Left ventricle myocardium superior (tissue), 1 donor: ENCODE measurements around the gene LRRC4C. TPM values are rescaled to one million over a fixed set of nuclear protein-coding genes. Genes with fewer than 3 reads are reported as not detected.

Source experiments
- ATAC-seq: fragments of 200-7000 bp; cut with Tn5 transposase; one replicate; pipeline ENCODE4 v1.9.1; 2020; ENCODE audit warnings: mild to moderate bottlenecking, moderate library complexity
- DNase-seq: peaks from one replicate; pipeline ENCODE4 v3.0.0-alpha.2; 2020
- intact Hi-C: fragments of 100-400 bp; cut with micrococcal nuclease; formaldehyde crosslinking; loops from one replicate; pipeline ENCODE4 v1.11.0; 2022
- total RNA-seq: library from RNA; stranded (reverse); fragmentation: NEBNext Ultra II Directional; extraction: Animal tissue kit (Norgen Biotek cat#: 25700); gene quantifications from one replicate; pipeline ENCODE4 v1.2.1, GENCODE V29; 2021
- donor health status: DM: no; HTN: yes; CAD: no; lungs with severe emphysema.

Gene LRRC4C
- total RNA-seq, 1 donor from 2014 or later, result 0.57 TPM

DNA sequence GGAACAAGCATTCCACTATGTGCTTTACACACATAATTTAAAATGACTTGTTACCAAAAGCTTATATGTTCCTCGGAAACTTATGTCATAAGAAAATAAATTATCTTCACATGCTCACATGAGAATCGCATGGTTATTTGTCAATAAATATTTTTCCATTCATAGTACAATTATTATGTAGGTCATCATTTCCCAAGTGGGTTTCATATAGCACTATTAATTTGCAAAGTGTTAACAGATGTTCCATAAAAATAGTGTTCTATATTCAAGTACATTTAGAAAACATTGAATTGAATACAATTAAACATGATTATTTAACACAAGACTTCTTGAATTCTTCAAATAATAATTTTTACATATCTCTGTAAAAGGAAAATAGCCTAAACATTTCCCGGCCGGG, 23.9 kb downstream of the LRRC4C start:
- DNase-seq, result no peak
- no peak for ATAC-seq
- intact Hi-C loops, result no loop called here

DNA sequence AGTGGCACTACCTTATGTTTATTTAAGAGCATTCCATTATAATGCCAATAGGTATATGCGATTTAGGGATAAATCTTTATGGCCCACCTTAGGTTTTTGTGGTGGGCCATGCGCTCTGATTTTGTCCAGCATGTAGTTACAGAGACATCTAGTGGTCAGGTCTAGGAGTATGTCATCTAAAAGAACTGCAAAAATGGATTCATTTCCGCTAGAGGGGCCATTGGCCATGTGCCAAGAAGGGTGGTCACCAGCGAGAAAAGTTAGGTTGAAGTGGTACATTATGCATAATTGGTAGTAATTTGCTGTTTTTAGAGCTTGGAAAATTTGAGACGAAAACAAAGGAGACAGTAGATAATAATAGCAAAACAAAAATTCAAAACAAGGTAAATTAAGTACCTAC, 27.7 kb downstream of the LRRC4C start:
- intact Hi-C loops, result no loop called here
- no peak for DNase-seq

DNA sequence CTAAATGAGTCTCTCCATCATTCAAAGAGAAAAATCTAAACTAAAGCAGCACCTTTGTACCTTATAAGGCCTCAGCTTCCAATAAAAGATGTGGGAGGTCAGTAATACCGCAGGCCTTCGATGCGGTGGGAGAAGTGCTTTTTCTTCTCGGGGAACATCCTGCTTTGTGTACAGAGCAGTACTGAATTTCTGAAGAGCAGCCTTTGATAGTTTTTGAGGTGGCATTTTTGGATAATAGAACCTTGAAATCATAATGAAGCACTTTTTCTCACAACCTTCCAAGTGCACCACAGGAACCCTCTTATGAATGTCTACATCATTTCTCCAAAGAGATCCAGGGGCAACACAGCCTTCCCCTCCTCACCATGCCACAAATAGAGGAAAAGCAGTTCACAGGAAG, 39.6 kb downstream of the LRRC4C start:
- ATAC-seq, result no peak
- no peak for DNase-seq
- intact Hi-C loops, result no loop called here

More for the DNA sequence above, 27.7 kb downstream of the LRRC4C start:
- no peak for ATAC-seq

DNA sequence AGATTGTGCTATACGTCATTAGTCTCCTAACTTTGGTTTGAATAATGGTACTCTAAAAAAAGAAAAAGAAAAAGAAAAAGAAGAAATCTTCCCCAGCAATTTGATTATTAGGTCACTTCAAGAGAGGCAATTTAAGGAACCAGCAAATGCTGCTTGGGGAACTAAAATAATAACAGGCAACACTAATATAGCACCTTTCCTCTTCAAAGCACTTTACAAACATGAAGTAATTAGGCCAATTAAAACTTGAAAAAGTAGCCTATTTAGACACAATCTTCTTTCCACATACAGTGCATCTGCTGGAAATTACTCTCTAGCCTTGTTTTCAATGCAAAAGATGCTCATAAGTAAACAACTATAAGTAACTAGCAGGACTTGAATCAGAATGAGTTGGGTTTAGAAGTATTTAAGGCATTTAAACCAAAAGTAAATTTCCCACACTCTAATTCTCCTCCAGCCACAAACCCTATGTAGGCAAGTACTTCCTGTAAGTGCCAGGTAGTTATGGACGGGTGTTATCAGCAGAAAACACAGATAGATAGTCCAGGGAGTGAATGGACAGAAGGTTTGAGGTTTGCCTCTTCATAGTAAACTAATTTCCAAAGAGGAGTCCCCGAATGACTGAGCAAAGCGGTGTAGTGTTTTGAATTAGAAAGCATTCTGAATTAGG, 44.5 kb downstream of the LRRC4C start:
- DNase-seq, result no peak
- no peak for ATAC-seq
- intact Hi-C loops, result no loop called here

DNA sequence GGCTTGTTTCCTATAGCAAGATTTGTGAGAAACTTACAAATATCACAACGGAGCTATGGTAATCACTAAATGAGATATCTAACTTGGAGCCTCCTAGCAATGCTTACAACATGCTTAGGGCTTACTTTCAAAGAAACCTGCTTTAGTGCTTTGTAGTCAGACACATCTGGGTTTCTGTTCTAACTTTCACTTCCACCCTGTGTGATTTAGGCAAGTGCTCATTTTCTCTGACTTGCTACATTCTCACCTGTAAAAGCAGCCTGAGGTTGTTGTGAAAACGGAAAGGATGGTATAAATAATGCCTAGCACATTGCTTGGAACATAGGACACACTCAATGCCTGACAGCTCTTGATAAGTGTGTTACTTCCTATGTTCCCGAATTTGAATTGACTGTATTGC, 45.6 kb downstream of the LRRC4C start:
- DNase-seq, result no peak
- ATAC-seq, result no peak
- intact Hi-C loops, result no loop called here

DNA sequence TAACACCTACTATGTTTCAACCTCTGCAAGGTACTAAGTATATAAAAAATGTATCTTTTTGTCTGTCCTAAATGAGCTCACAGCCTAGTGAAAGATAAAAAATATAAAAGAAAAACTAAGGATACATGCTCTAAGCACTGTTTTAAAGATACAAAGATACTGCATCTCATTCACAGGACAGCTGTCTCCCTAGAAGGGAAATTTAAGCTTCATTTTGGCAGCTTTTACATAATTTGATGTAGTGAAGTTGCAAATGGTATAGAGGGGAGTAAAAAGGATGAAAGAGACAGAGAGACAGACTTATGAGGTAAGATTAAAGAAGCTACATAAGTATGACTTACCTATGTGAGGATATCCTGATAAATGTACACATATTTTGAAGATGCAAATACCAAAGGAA, 53.6 kb downstream of the LRRC4C start:
- ATAC-seq (no peak), DNase-seq (no peak)
- intact Hi-C loops, result no loop called here

DNA sequence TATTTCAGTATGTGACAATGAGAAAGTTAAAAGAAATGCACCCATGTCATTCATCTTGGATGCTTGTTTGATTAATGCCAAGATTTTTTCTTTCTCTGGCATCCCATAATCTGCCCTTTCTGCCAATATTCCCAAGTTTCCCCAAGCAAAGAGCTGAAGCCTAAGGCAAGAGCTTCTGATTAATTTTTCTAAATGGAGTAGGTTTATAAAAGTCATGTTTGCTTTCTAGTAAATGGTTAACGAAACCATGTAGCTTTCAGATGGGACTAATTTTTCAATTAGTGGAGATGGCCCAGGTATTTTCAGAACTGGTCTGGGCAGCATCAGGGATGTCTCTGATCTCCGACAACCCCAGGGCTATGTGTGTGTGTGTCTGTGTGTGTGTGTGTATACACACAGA, 55.3 kb downstream of the LRRC4C start:
- no peak for DNase-seq
- intact Hi-C loops, result no loop called here
- no peak for ATAC-seq

DNA sequence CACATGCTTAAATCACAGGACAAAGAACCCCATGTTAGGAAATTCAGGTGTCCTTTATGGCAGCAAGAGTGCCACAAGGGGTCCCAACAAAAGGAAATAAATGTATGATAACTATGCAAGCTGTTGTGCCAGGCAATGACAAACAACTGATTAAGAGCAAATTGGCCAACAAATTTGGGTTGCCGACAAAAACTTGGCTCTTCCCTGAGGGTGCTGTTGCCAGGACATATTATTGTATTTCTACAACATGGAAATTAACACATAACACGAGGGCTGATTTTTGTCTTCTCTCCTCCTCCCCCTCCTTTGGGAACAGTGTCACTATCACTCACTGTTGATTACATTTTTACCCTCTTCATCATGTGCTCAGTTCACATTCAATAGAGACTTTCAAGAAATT, 56.0 kb downstream of the LRRC4C start:
- no peak for ATAC-seq

DNA sequence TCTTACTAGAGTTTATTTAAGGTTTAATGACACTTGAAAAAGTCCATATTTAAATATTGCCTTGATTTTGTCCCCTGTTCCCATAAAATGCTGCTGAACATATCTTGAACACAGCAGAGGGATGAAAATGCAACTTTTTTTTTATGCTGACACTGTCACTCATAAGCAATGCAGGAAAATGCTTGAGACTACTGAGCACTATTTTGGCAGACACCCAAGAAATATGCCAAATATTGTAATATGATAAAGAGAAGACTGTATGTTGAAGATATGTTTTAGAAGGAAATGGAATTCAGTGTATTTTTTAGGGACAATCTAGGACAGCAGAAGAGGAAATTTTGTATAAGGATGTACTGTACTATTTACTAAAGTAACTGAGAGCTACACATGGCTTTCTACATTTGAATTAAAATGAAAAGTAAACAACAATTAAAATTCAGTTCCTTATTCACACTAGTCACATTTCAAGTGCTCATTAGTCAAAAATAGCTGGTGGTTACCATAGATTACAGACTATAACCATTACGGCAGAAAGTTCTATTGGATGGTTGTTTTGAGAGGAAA, 58.6 kb downstream of the LRRC4C start:
- DNase-seq, result no peak
- intact Hi-C loops, result no loop called here
- no peak for ATAC-seq

More for the DNA sequence above, 56.0 kb downstream of the LRRC4C start:
- DNase-seq, result no peak
- intact Hi-C loops, result no loop called here

DNA sequence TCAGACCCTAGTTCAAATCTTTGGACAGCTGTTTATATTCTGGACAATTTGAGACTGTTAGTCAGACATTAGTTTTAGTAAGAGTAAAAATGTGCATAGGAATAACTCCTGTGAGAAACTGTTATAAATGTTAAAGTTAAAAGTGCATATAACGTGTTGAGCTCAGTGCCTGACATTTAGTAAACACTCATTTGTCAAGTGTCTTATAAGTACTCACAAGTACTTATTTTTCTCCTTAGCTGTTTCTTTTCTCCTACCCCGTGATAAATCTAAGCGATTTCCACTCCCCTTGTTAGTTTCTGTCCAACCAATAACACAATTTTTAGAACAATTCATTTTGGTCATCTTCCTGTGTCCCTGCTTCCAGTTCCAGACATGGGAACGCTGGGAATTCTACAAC, 59.3 kb downstream of the LRRC4C start:
- no peak for DNase-seq
- ATAC-seq, result no peak
- intact Hi-C loops, result no loop called here

DNA sequence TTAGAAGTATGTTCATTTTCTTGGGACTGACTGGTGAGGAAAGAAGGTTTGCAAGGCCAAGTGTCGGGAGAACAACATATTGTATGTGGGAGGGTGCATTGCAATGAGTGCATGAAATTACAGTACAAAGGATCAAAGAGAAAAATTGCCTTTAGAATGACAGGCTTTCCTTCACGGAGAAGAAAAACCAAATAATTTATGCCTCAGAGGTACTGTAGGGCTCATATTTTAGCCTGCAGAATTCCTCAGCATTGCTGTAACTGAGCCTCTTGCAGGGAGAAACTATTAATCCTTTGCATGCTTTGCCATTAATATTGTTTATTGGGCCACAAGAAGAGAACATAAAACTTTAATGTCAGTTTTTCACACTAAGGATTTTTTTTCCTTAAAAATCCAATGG, 60.1 kb downstream of the LRRC4C start:
- DNase-seq, result no peak
- intact Hi-C loops, result no loop called here
- ATAC-seq, result no peak

DNA sequence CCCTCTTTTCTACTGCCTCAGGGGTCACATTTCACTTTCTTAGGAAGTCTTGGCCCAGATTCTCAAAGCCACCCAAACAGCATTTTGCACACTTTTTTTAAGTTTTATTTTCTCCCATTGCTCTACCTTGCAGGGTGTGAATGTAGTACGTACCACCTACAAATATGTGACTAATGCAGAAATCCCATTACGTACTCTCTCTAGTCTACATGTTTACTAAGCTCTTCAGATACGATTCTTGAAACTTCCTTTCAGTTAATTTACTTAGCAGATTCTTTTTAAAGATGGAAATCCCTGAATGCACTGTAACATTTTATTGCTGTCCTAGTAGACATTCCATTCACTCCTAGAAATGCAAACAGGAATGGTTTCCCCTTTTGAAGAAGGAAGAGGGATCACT, 61.3 kb downstream of the LRRC4C start:
- DNase-seq (no peak), ATAC-seq (no peak)
- intact Hi-C loops, result no loop called here

DNA sequence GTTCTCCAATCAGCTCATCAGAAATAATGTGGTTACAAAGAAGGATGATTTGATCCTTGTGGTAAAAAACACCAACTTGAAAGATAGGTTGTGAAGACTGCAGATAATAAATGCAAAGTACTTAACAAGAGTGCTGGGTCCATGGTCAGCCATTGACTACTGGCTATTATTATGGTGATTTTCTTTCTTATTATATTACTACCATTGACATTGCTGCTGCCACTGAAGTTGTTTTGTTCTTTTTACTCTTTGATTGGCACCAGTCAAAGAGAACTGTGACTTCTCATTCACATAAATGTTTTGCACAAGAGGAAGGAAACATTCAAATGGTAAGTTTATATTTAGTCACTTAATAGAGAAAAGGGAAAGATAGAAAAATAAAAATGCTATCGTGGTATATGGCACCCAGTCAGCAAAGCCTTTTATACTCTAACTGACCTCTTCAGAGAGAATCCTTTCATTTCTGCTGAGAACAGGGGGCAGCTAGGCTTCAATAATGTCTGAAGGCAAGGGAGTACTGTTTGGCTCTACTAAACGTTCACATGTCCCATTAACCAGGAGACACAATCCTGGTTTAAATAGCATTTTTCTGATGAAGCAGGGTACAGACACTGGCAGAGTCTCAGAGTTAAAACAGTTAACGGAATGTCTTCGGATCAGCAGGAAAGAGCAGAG, 64.8 kb downstream of the LRRC4C start:
- DNase-seq, result no peak
- intact Hi-C loops, result no loop called here
- ATAC-seq, result no peak

DNA sequence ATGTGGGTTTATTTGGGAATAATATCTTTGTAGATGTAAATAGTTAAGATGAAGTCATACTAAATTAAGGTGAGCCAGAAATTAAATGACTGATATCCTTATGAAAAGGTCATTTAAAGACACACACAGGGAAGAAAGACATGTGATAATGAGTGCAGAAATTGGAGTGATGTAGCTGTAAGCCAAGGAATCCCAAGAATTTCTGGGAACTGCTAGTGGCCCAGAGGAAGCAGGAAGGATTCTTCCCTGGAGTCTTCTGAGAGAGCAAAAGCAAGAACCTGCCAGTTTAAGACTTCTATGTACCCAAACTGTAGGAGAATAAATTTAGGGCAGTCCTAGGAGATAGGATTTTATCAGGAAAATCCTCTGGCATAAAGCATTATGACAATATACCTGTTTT, 66.9 kb downstream of the LRRC4C start:
- intact Hi-C loops, result no loop called here
- ATAC-seq (no peak), DNase-seq (no peak)

DNA sequence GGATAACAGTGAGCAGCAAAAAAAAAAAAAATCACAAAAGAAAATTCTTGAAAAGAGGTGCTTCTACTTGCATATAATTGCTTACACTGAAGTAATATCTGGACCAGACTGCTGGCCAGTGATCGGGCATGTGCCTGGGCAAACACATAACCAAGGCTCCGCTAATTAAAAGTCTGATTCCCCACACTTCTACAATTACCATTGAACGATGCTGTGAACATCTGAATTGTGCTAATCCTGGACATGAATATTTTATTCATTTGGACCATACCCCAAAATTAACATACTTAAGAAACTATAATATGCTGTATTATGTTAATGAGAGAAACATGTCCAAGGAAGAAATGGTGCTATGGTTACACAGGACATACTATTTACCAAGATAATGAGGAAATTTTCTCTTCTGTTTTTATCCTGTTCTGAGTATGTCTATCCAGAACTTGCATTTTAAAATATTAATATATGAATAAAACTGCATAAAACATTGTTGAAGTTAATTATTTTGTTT, 69.8 kb downstream of the LRRC4C start:
- DNase-seq (no peak), ATAC-seq (no peak)
- intact Hi-C loops, result no loop called here

DNA sequence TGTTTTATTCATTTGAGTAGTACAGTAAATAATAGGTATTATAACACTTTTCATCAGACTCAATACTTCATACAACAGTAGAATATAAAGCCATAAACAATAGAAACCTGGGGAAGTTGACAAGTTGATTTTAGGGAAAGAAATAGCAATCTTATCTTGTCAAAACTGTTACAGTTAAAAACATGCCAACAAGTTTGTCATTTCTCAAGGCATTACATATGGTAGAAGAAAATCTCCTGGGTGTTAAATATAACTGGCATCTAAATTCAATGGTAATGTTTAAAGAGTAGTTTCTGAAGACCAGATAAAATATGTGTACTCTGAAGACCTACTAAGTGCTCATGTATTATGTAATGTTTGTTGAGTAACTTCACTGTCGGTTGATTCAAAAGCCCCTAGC, 75.1 kb downstream of the LRRC4C start:
- DNase-seq (no peak), ATAC-seq (no peak)
- intact Hi-C loops, result no loop called here

DNA sequence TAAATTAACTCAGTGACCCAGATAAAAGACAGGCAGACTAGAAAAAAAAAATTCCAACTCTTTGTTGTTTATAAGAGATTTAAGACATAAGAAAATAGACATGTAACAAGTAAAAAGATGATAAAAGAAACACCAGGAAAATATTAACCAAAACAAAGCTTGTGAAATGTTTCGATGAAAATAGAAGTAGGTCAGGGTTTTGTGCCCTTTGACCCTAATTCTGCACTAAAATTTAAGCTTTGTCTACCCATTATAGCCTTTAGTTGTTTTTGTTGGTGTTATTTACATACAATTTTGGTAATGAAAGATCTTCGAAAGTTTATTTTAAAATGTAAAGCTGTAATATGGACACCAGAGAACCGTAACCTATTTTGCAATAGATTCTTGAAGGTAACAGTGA, 75.7 kb downstream of the LRRC4C start:
- intact Hi-C loops, result no loop called here
- DNase-seq, result no peak
- no peak for ATAC-seq

DNA sequence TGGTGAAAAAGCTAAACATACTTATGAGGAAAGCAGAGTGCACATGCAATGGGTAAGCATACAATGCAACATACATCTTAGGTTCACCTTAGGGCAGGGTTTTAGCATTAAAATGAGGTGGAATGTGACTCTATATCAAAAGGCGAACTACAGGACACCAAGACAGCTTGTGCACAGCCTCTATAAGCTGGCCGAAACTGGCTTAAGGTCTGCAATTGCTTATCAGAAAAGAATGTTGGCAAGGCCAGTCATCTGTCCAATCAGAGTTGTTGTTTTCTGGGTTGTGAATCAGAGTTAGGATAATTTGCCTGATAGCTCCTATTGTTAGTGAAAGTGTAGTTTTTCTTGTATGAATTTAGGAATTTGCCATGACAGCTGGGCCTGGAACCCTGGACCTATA, 76.5 kb downstream of the LRRC4C start:
- DNase-seq, result no peak
- ATAC-seq, result no peak
- intact Hi-C loops, result no loop called here

DNA sequence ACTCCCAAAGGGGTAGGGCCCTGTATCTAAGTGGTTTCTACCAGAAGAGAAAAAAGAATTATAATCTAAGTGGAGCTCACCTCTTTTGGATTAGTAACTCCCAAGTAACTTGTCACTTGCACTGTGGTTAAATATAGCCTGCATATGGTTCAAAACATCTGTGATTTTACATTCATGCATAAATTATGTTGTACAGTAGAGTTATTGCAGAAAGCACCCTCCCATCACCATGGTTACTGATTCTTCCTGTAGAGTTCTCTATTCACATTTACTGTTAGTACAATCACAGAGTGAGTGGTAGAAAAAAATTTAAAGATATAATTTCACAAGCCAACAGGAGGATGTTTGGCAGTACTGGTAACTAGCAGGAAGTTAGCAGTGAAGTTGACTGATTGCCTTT, 80.4 kb downstream of the LRRC4C start:
- no peak for DNase-seq
- intact Hi-C loops, result no loop called here

DNA sequence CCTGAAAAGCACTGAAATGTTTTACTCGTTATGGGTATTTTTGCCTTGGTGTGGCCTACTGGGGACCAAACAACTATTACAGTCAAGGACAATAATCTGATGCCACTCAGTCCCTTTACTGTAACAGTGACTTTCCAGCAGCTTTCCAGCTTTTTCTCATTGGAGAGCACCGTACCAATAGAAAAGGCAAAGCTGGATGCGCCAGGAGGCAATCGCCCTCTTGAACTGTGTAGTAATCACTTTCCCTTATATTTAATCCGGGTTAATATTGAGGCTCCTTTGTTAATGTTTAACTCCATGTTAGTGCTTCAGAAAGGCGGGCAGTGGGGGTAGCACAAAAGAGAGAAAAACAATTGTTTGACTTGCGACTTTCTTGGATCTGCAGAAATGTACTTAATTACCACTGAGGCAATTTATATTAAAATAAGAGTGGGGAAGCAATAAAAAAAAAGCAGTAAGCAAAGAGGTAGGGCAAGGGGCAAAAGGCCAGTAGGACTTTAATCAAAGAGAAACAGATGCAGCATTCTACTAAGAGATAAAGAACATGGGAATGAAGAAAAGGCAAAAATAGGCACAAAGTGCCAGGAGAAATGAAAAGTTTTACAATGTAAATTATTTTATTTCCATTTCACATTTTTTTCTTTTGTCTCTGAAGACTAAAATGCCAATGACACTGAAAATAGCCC, 81.6 kb downstream of the LRRC4C start:
- DNase-seq (no peak), ATAC-seq (no peak)
- intact Hi-C loops, result no loop called here

More for the DNA sequence above, 80.4 kb downstream of the LRRC4C start:
- no peak for ATAC-seq
